ENCODE measurements around the gene LITAF.

DNA sequence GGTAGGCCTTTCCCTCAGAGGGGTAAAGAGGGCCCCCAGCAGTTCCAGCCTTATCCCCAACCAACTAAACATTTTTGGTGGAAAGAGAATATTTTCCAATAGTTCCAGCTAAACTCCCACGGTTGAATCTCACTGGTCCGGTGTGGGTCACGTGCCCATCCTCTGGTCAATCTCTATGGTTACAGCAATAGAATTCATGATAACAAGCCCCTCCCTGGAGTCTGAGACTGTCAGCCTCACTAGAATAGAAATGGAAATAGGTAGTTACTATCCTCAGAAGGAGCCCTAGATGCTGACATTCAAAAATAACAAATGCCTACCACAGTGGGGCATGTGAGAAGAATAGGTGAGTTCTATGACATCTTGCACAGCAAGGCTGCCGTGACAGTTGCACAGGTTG lies 37.5 kb upstream of the LITAF start:
- TF ChIP-seq EP300 (IDR thresholded peaks at IDR 0.05) (no peak), CTCF (IDR thresholded peaks at IDR 0.05) (no peak)
